Aorta (tissue), 5 donors: Measurements from ENCODE around the gene MORN1. TPM values are rescaled to one million over a fixed set of nuclear protein-coding genes. Genes with fewer than 3 reads are reported as not detected.

Source experiments
- ATAC-seq: fragments of 200-7000 bp; cut with Tn5 transposase; one replicate; pipeline ENCODE4 v1.9.1; 2022; ENCODE audit warnings: moderate library complexity; ENCODE audit not compliant: low FRiP score
- DNase-seq, 2 donors: peaks; one replicate each; pipeline ENCODE4 v3.0.0-alpha.2; 2020
- H3K27ac ChIP-seq, 2 donors: one replicate each; pipeline ENCODE4 v1.5.1; 2013; ENCODE audit warnings: low read length in 2 of 2, mild to moderate bottlenecking in 2 of 2, moderate library complexity in 2 of 2, control low read depth in 1 of 2, inconsistent platforms in 1 of 2, low read depth in 1 of 2
- H3K27me3 ChIP-seq, 2 donors: one replicate each; pipeline ENCODE4 v1.6.1; 2013; ENCODE audit warnings: control low read depth in 1 of 2, low read length in 1 of 2, mild to moderate bottlenecking in 1 of 2, moderate library complexity in 1 of 2; ENCODE audit not compliant: insufficient read depth in 2 of 2, control insufficient read depth in 1 of 2
- H3K36me3 ChIP-seq, 2 donors: one replicate each; pipeline ENCODE4 v1.6.1; 2013; ENCODE audit warnings: control low read depth in 1 of 2, low read length in 1 of 2, mild to moderate bottlenecking in 1 of 2; ENCODE audit not compliant: insufficient read depth in 2 of 2, control insufficient read depth in 1 of 2
- H3K4me1 ChIP-seq, 2 donors: one replicate each; pipeline ENCODE4 v1.6.1; 2013; ENCODE audit warnings: low read length in 2 of 2, control low read depth in 1 of 2, mild to moderate bottlenecking in 1 of 2, moderate library complexity in 1 of 2; ENCODE audit not compliant: insufficient read depth in 2 of 2, control insufficient read depth in 1 of 2
- H3K4me3 ChIP-seq, 2 donors: one replicate each; pipeline ENCODE4 v1.5.1; 2013; ENCODE audit warnings: low read length in 2 of 2, control low read depth in 1 of 2, mild to moderate bottlenecking in 1 of 2
- H3K9me3 ChIP-seq: one replicate; pipeline ENCODE4 v1.6.1; 2013; ENCODE audit warnings: mild to moderate bottlenecking, low read length; ENCODE audit not compliant: control insufficient read depth
- WGBS, 2 donors: extraction: QIAGEN DNeasy Blood & Tissue Kit; methylation state at CpG; one replicate each; pipeline ENCODE4 v1.1.7; 2013; 5-methylcytosine and 5-hydroxymethylcytosine counted together
- intact Hi-C, 2 donors: fragments of 100-400 bp; cut with DNase I; formaldehyde crosslinking; loops; one replicate each; pipeline versions ENCODE4 v1.14.2 to v1.15.0; 2022
- polyA plus RNA-seq, 2 donors: library from polyadenylated mRNA; stranded (reverse); fragments of 200-250 nt; gene quantifications; one replicate each; pipeline ENCODE4 v1.2.3, GENCODE V29; 2013
- total RNA-seq, 2 donors: library from RNA; stranded (reverse); fragmentation: NEBNext Ultra II Directional; extraction: Animal tissue kit (Norgen Biotek cat#: 25700); gene quantifications; one replicate each; pipeline ENCODE4 v1.2.1, GENCODE V29; 2021
- donor health status: healthy with polysubstance abuse.
- donor health status: Bipolar disorder and iron deficiency.
- donor health status: DM: no; HTN: no; CAD: no.
- donor health status: DM: no; HTN: no; CAD: no.
- donor health status: DM: yes; HTN: yes; CAD: no.

MORN1 gene
- total and polyA plus RNA-seq, 4 donors, result 0.50 to 12.0 (median 6.9) TPM

DNA sequence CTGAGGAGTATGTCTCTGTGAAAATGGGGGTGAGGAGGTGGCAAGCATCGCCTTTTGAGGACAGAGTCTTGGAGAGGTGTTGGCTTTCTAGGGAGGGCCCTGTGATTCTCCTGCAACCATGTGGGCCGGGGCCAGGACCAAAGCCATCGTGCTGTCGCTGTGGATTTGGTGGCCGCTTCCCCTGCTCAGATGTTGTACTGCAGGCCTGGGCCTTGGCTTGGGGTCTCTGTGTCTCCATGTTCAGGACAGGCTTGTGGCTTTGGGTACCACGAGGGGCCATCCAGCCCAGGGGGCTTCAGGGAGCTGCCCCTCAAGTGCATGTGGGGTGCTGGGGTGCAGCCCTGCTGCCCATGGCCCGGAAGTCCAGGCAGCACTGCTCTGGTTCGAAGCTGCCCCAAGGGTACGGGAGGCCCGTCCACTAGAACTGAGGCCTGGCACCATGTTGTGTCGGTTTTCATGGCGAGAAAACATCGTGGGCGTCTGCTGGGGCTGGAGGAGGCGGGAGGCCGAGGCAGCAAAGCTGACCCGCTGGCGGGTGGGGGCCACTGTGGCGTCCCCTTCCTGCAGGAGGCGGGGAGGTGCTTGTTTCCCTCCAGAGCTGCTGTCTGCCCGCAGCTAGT, 107.9 kb downstream of the MORN1 start:
- WGBS, 2 donors, result 78 to 79% methylated on average over 21 of the region's 21 CpGs
- H3K27me3 ChIP-seq, result no peaks in the 10 kb centered on the region
- ATAC-seq, result no peak
- no peaks in the 10 kb centered on the region for H3K4me1 ChIP-seq
- H3K4me3 ChIP-seq, result no peak overlapping the region
- intact Hi-C loops, result no loop called here
- H3K9me3 ChIP-seq, result no peaks in the 10 kb centered on the region
- H3K27ac ChIP-seq, result no peak overlapping the region
- H3K36me3 ChIP-seq, result no peaks in the 10 kb centered on the region
- DNase-seq, result no peak

DNA sequence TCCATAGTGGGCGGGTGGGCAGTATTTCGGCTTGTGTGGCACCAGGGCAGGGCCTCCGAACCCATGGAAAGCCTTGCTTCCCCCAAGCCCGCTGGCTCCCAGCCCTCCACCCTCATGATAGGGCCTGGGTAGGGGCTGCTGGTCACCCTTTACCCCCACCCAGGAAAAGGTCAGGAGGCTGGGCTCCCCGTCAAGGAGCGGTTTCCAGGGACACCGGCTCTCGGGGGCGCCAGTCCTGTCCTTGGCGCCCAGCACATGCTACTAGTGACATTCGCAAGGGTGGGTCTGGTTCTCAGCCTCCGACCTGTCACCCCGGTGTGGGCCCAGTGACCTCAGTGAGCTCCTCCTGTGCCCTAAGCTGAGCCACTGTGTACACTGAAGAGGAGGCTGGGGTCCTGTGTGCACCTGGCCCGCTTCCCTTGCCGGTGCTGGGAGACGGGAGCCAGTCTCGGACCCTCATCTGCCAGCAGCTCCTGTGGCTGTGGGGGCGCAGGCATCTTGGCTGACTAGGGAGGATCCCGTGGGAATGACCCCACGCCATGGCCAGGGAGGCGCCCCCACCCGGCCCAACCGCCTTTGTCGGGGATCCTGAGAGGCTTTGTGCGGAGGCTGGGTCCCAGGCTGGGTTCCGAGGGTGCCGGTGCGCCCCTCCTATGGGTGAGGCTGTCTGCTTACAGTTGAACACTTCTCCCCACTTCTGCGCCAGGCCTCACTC, 108.6 kb downstream of the MORN1 start:
- Histone ChIP-seq H3K4me3 (no peak overlapping the region), H3K9me3 (no peaks in the 10 kb centered on the region), H3K27ac (no peak overlapping the region), H3K27me3 (no peaks in the 10 kb centered on the region), H3K36me3 (no peaks in the 10 kb centered on the region), H3K4me1 (no peaks in the 10 kb centered on the region)
- intact Hi-C loops, result no loop called here
- no peak for ATAC-seq
- WGBS, 2 donors, result 88% methylated on average over 29 of the region's 29 CpGs
- no peak for DNase-seq

DNA sequence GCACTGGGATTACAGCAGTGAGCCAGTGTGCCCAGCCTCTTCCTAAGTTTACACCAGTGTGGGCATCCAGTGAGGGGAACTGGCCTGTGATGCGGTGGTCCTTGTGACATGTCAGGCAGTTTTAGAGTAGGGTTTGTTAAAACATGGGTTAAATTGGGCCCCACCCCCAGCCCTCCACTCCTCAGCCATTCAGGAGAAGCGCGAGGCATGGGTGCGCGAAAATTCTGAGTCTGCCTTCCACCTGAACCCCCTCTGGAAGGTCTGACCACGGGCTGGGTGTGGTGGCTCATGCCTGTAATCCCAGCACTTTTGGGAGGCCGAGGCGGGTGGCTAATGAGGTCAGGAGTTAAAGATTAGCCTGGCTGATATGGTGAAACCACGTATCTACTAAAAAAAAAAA, 111.5 kb downstream of the MORN1 start:
- 41 to 50% methylated on average over 9 of the region's 9 CpGs for WGBS, 2 donors
- no peaks in the 10 kb centered on the region for H3K27me3 ChIP-seq
- no peaks in the 10 kb centered on the region for H3K4me1 ChIP-seq
- H3K4me3 ChIP-seq, result no peak overlapping the region
- H3K27ac ChIP-seq, result peak overlapping the region in 1 of 2 donors; percentile 0
- no peak for DNase-seq
- intact Hi-C loops, result loop anchor here in 1 of 2 donors (5.0 kb wide), 1 partner anchor 48 kb away; no protein-coding TSS in a partner anchor
- no peaks in the 10 kb centered on the region for H3K9me3 ChIP-seq
- no peak for ATAC-seq
- no peaks in the 10 kb centered on the region for H3K36me3 ChIP-seq

DNA sequence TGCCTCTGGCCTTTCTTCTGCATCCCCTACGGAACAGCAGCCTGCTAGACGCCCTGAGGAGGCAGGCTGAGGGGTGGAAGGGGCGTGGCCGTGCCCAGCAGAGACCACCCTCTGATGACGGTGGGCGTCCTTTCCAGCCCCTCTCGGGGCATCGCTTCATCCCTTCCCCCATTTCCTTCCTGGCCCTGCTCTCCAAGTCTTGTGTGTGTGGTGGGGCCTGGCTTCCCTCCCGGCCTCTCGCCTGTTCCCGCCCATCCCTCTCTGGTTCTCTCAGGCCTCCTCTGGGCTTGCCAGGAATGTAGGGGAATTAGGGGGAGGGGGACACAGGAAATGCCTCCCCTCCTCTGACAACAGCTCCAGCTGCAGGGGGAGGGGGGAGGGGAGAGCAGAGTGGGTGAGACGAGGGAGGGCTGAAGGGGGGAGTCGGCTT, 112.1 kb downstream of the MORN1 start:
- DNase-seq, result peak in 1 of 2 donors; percentile 91
- ATAC-seq, result peak; percentile 67
- no peaks in the 10 kb centered on the region for H3K4me1 ChIP-seq
- H3K27me3 ChIP-seq, result no peaks in the 10 kb centered on the region
- WGBS, 2 donors, result 4 to 11% methylated on average over 11 to 13 of the region's 13 CpGs
- H3K9me3 ChIP-seq, result no peaks in the 10 kb centered on the region
- intact Hi-C loops, result loop anchor here in 1 of 2 donors (5.0 kb wide), 1 partner anchor 47 kb away; no protein-coding TSS in a partner anchor
- no peak overlapping the region for H3K4me3 ChIP-seq
- no peaks in the 10 kb centered on the region for H3K36me3 ChIP-seq
- H3K27ac ChIP-seq, result peak overlapping the region in 1 of 2 donors; percentile 68

DNA sequence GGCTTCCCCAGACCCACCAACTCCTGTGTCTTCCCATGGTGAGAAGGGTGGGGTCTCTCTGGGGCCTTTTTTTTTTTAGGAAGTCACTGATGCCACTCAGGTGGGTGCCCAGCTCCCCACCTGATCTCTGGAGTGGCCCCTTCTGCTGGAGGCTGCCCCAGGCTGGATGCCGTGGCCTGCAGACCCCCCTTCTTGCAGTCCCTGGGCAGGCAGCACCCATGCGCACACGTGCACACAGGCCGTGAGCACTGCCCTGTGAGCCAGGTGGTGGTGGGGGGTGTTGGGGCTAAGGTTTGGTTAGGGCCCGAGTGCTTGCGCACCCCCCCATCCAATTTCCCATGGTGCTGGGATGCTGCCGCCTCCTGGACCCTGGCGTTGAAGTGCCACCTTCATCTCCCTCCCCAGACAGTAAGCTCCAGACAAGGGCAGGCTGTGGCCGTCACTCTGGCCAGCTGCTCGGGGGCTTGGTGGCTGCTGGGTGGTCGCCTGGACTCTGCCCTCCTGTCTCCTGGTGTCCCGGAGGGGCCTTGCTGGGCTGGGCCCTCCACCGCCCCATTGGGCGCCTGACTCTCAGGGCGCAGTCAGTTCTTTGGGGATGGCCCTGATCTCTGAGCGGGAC, 112.7 kb downstream of the MORN1 start:
- H3K4me1 ChIP-seq, result no peaks in the 10 kb centered on the region
- intact Hi-C loops, result loop anchor here in 1 of 2 donors (5.0 kb wide), 1 partner anchor 46 kb away; no protein-coding TSS in a partner anchor
- ATAC-seq, result peak; percentile 12
- no peak for DNase-seq
- H3K9me3 ChIP-seq, result no peaks in the 10 kb centered on the region
- peak overlapping the region in 1 of 2 donors; percentile 68 for H3K27ac ChIP-seq
- H3K27me3 ChIP-seq, result no peaks in the 10 kb centered on the region
- H3K36me3 ChIP-seq, result no peaks in the 10 kb centered on the region
- 26 to 28% methylated on average over 16 of the region's 16 CpGs for WGBS, 2 donors
- no peak overlapping the region for H3K4me3 ChIP-seq

DNA sequence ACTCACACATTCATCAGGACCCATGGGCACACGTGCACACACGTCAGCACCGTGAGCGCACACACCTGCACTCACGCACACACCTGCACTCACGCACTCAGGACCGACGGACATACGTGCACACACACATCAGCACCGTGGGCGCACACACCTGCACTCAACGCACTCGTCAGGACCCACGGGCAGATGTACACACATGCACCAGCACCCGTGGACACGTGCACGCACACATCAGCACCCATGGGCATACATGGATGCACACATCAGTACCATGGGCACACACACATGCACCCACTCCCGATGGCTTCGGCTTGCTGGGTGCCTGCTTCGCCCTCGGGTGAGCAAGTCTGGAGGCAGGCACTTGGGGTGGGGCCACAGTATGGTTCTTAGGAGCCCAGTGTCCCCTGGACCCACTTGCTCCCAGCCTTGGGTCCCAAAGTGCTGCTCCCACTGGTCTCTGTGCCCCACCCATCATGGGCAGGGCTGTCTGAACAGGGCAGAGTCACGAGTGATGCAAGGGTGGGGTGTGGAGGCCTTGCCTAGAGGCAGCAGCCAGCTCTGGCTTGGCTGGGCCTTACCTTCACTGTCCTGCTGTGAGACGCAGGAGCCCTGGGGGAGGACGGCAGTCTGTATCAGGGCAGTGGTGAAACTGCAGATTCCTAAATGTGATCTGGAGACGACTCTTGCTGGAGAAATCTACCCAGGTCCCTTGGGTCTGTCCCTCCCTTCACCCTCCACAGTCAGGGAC, 113.4 kb downstream of the MORN1 start:
- ATAC-seq (no peak), DNase-seq (no peak)
- H3K27ac ChIP-seq, result peak overlapping the region in 1 of 2 donors; percentile 4
- intact Hi-C loops, result loop anchor here in 1 of 2 donors (5.0 kb wide), 1 partner anchor 46 kb away; no protein-coding TSS in a partner anchor
- no peaks in the 10 kb centered on the region for H3K9me3 ChIP-seq
- H3K4me3 ChIP-seq, result no peak overlapping the region
- no peaks in the 10 kb centered on the region for H3K36me3 ChIP-seq
- no peaks in the 10 kb centered on the region for H3K4me1 ChIP-seq
- no peaks in the 10 kb centered on the region for H3K27me3 ChIP-seq
- WGBS, 2 donors, result 80 to 81% methylated on average over 25 of the region's 25 CpGs

DNA sequence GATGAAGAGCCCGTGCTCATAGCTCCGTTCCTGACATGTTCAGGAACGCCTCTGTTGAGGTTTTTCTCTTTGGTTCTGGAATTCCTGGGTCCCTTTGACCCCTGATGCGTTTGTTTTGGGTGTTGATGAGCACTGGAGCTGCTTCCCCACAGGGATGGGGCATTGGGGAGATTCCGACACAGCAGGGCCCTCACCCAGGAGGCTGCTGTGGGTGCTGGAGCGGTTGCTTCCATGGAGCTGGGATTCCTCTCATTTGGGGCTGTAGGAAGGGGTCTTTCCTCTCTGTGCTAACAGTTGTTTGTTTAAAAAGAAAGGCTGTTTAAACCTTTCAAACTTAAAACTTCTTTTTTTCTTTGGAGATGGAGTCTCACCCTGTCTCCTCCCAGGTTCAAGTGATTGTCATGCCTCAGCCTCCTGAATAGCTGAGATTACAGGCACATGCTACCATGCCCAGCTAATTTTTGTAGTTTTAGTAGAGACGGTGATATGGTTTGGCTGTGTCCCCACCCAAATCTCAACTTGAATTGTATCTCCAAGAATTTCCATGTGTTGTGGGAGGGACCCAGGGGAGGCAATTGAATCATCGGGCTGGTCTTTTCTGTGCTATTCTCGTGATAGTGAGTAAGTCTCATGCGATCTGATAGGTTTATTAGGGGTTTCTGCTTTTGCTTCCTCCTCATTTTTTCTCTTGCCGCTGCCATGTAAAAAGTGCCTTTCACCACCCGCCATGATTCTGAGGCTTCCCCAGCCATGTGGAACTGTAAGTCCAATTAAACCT, 114.4 kb downstream of the MORN1 start:
- H3K36me3 ChIP-seq, result no peaks in the 10 kb centered on the region
- 55 to 60% methylated on average over 12 of the region's 12 CpGs for WGBS, 2 donors
- ATAC-seq (no peak), DNase-seq (no peak)
- H3K9me3 ChIP-seq, result no peaks in the 10 kb centered on the region
- H3K4me3 ChIP-seq, result no peak overlapping the region
- intact Hi-C loops, result loop anchor here in 1 of 2 donors (5.0 kb wide), 1 partner anchor 45 kb away; no protein-coding TSS in a partner anchor
- H3K4me1 ChIP-seq, result no peaks in the 10 kb centered on the region
- H3K27ac ChIP-seq, result peak overlapping the region in 1 of 2 donors; percentile 7
- no peaks in the 10 kb centered on the region for H3K27me3 ChIP-seq
